Right lobe of liver (tissue), 6 donors: ENCODE results near the gene INPP5B. TPM values are rescaled to one million over a fixed set of nuclear protein-coding genes. Genes with fewer than 3 reads are reported as not detected.
"Not testable (repeated sequence)": the region's sequence is repeated elsewhere in the genome, so short reads cannot be mapped to it uniquely, and the experiment has no call there.

Source experiments
- ATAC-seq, 4 donors: fragments of 200-7000 bp; cut with Tn5 transposase; one replicate each; pipeline ENCODE4 v1.9.1; 2020; ENCODE audit warnings: mild to moderate bottlenecking in 4 of 4, moderate library complexity in 4 of 4
- DNase-seq, 3 donors: peaks; one replicate each; pipeline ENCODE4 v3.0.0-alpha.2; 2020
- H3K27ac ChIP-seq, 3 donors: fragments of 200-600 bp; one replicate each; pipeline ENCODE4 v1.8.0; 2022
- H3K27me3 ChIP-seq, 2 donors: fragments of 200-600 bp; one replicate each; pipeline ENCODE4 v1.8.0; 2022
- H3K36me3 ChIP-seq, 4 donors: fragments of 200-600 bp; sonication (generic) in 1 of 4; one replicate each; pipeline versions ENCODE4 v1.5.1 to v1.8.0; 2017 to 2022; ENCODE audit warnings: control low read depth in 1 of 4
- H3K4me1 ChIP-seq, 4 donors: fragments of 200-600 bp; sonication (generic) in 1 of 4; one replicate each; pipeline versions ENCODE4 v1.5.1 to v1.8.0; 2017 to 2022; ENCODE audit warnings: control low read depth in 1 of 4
- H3K4me3 ChIP-seq, 3 donors: fragments of 200-600 bp; one replicate each; pipeline ENCODE4 v1.8.0; 2022
- H3K9me3 ChIP-seq, 4 donors: fragments of 200-600 bp; sonication (generic) in 1 of 4; one replicate each; pipeline versions ENCODE4 v1.5.1 to v1.8.0; 2017 to 2022; ENCODE audit warnings: control low read depth in 1 of 4
- POLR2A ChIP-seq: fragments of 450-650 bp; IDR thresholded peaks from one replicate; pipeline ENCODE4 v1.6.1; 2017; ENCODE audit warnings: antibody characterized with exemption, mild to moderate bottlenecking
- WGBS: methylation state at CpG from one replicate; pipeline ENCODE4 v1.1.6; 2018; ENCODE audit warnings: low coverage, low lambda C conversion rate; ENCODE audit not compliant: insufficient coverage; ENCODE audit errors: missing lambda C conversion rate; 5-methylcytosine and 5-hydroxymethylcytosine counted together
- intact Hi-C, 2 donors: fragments of 100-400 bp; cut with DNase I; formaldehyde crosslinking; loops; one replicate each; pipeline versions ENCODE4 v1.11.2 to v1.14.1; 2022
- total RNA-seq, 6 experiments: library from RNA; depleted of rRNA in 2 of 6; stranded (reverse); fragments of >200 nt in 2 of 6; fragmentation: NEBNext Ultra II Directional in 3 of 6; extraction: Animal tissue kit (Norgen Biotek cat#: 25700) in 3 of 6; gene quantifications; one replicate each; pipeline versions ENCODE4 v1.1.0 to v1.2.4, GENCODE V29; 2016 to 2023
- TF ChIP-seq, protein P1 (sequence below), 4 donors: fragments of 200-600 bp in 3 of 4; fragments of 450-650 bp in 1 of 4; IDR thresholded peaks; one replicate each; pipeline versions ENCODE4 v1.5.1 to v1.8.0; 2016 to 2022; ENCODE audit warnings: antibody characterized with exemption in 4 of 4, mild to moderate bottlenecking in 2 of 4
- donor health status: DM: no; HTN: yes; CAD: no.
- donor health status: DM: no; HTN: no; CAD: no.
- donor health status: DM: no; HTN: no; CAD: no.
- donor health status: DM: no; HTN: yes; CAD: no.
- donor health status: DM: no; HTN: yes; CAD: no.

Gene INPP5B
- total RNA-seq, 6 experiments from 2014 or later = 10.5 to 23.1 (median 14.6) TPM

DNA sequence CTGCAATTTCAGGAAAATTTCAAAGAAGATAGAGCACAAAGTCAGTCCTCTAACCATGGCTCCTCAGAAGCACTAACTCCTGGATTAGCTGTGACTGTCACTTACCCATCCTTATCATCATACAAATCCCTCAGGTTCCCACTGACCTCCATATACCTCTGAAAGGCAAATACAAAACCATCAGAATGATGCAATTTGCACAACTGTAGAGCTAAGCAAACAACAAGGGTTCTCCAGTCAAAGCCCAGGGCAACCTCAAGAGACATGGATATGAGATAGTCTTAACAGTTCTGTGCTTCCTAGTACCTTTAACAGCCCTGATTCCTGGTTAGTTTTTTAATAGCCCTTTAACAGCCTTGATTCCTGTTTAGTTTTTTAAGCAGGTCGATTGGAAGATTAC is 40.8 kb upstream of the INPP5B start:
- 43% methylated on average over 1 of the region's 1 CpG for WGBS
- no peak overlapping the region for H3K27ac ChIP-seq
- peaks cover 0 to 15% (median 4%) of the 10 kb centered on the region in 4 donors for H3K4me1 ChIP-seq
- intact Hi-C loops = no loop called here
- no peak for DNase-seq
- peaks cover 1 to 51% (median 25%) of the 10 kb centered on the region in 4 donors for H3K36me3 ChIP-seq
- TF ChIP-seq POLR2A = no peak
- TF ChIP-seq, protein P1, sequence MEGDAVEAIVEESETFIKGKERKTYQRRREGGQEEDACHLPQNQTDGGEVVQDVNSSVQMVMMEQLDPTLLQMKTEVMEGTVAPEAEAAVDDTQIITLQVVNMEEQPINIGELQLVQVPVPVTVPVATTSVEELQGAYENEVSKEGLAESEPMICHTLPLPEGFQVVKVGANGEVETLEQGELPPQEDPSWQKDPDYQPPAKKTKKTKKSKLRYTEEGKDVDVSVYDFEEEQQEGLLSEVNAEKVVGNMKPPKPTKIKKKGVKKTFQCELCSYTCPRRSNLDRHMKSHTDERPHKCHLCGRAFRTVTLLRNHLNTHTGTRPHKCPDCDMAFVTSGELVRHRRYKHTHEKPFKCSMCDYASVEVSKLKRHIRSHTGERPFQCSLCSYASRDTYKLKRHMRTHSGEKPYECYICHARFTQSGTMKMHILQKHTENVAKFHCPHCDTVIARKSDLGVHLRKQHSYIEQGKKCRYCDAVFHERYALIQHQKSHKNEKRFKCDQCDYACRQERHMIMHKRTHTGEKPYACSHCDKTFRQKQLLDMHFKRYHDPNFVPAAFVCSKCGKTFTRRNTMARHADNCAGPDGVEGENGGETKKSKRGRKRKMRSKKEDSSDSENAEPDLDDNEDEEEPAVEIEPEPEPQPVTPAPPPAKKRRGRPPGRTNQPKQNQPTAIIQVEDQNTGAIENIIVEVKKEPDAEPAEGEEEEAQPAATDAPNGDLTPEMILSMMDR (IDR thresholded peaks at IDR 0.05) = no peak
- H3K4me3 ChIP-seq = no peak overlapping the region
- H3K27me3 ChIP-seq = no peaks in the 10 kb centered on the region
- no peak for ATAC-seq
- no peaks in the 10 kb centered on the region for H3K9me3 ChIP-seq

- TF ChIP-seq, protein P1 (IDR thresholded peaks at IDR 0.05) = no peak
- no peak for TF ChIP-seq POLR2A
- H3K27me3 ChIP-seq = no peaks in the 10 kb centered on the region
- ATAC-seq (no peak), DNase-seq (no peak)
- no peak overlapping the region for H3K4me3 ChIP-seq
- intact Hi-C loops = no loop called here
- H3K36me3 ChIP-seq = peaks cover 12 to 92% (median 48%) of the 10 kb centered on the region in 4 donors
- no peak overlapping the region for H3K27ac ChIP-seq
- WGBS = 91% methylated on average over 2 of the region's 2 CpGs
- no peaks in the 10 kb centered on the region for H3K9me3 ChIP-seq
- peaks cover 0 to 10% (median 2%) of the 10 kb centered on the region in 4 donors for H3K4me1 ChIP-seq
Observed at GRCh38 chr1:37983546-37983945, 36.7 kb upstream of the INPP5B start.

- H3K36me3 ChIP-seq = peaks cover 12 to 91% (median 48%) of the 10 kb centered on the region in 4 donors
- H3K4me3 ChIP-seq = no peak overlapping the region
- TF ChIP-seq, protein P1 (IDR thresholded peaks at IDR 0.05) = no peak
- no peak for TF ChIP-seq POLR2A
- H3K27ac ChIP-seq = no peak overlapping the region
- DNase-seq (no peak), ATAC-seq (peak in 2 of 4 donors; percentile 35 to 85)
- H3K4me1 ChIP-seq = no peaks in the 10 kb centered on the region
- H3K9me3 ChIP-seq = no peaks in the 10 kb centered on the region
- H3K27me3 ChIP-seq = no peaks in the 10 kb centered on the region
- intact Hi-C loops = loop anchor here in 1 of 2 donors (5.0 kb wide), 1 partner anchor 106 kb away; no protein-coding TSS in a partner anchor
- WGBS = 43% methylated on average over 4 of the region's 4 CpGs
Observed at GRCh38 chr1:37978541-37978940, 31.7 kb upstream of the INPP5B start.

GRCh38 chr1:37975083-37975482 is 28.2 kb upstream of the INPP5B start:
- not testable (repeated sequence) for DNase-seq, H3K4me3 ChIP-seq, H3K9me3 ChIP-seq, H3K4me1 ChIP-seq, H3K27ac ChIP-seq, H3K27me3 ChIP-seq
- 31% methylated on average over 4 of the region's 6 CpGs for WGBS
- peaks cover 0 to 69% (median 32%) of the 10 kb centered on the region in 4 donors for H3K36me3 ChIP-seq
- intact Hi-C loops = loop anchor here in 1 of 2 donors (5.0 kb wide), 1 partner anchor 103 kb away; no protein-coding TSS in a partner anchor
- ATAC-seq = peak; percentile 77 to 89 (median 82)
- TF ChIP-seq, protein P1 (IDR thresholded peaks at IDR 0.05) = peak; percentile 48 to 71 (median 60)
